Activated CD8-positive, alpha-beta T cell treated with anti-CD3 and anti-CD28 coated beads for 36 hours (primary cell): ENCODE results near the gene PRSS3. TPM values are rescaled to one million over a fixed set of nuclear protein-coding genes. Genes with fewer than 3 reads are reported as not detected.
"Not testable (repeated sequence)": the region's sequence is repeated elsewhere in the genome, so short reads cannot be mapped to it uniquely, and the experiment has no call there.

ENCODE experiments used
- ATAC-seq: fragments of 200-7000 bp; cut with Tn5 transposase; one replicate; pipeline ENCODE4 v1.10.0; 2021; ENCODE audit warnings: mild to moderate bottlenecking, moderate library complexity
- CTCF ChIA-PET: fragments of 350-600 bp; sonication (Branson Sonifier 250); formaldehyde crosslinking; loops from one replicate; lab custom pipeline; 2021; ENCODE audit warnings: antibody characterized with exemption; lab: Charles Lee
- POLR2A ChIA-PET: fragments of 350-600 bp; sonication (Branson Sonifier 250); formaldehyde crosslinking; loops from one replicate; lab custom pipeline; 2021; ENCODE audit warnings: antibody characterized with exemption; lab: Charles Lee
- DNase-seq: peaks from one replicate; pipeline ENCODE4 v3.0.0-alpha.2; 2020
- H3K27ac Mint-ChIP-seq: one replicate; pipeline ENCODE4 v1.8.0; 2021; ENCODE audit warnings: mild to moderate bottlenecking, mixed read lengths
- H3K27me3 Mint-ChIP-seq: one replicate; pipeline ENCODE4 v1.8.0; 2021; ENCODE audit warnings: mixed read lengths
- H3K36me3 Mint-ChIP-seq: one replicate; pipeline ENCODE4 v1.8.0; 2021; ENCODE audit warnings: low read depth, mixed read lengths
- H3K4me1 Mint-ChIP-seq: one replicate; pipeline ENCODE4 v1.8.0; 2021; ENCODE audit warnings: low read depth, mixed read lengths
- H3K4me3 Mint-ChIP-seq: one replicate; pipeline ENCODE4 v1.8.0; 2021; ENCODE audit warnings: mild to moderate bottlenecking, moderate library complexity, mixed read lengths
- H3K9me3 Mint-ChIP-seq: one replicate; pipeline ENCODE4 v1.8.0; 2021; ENCODE audit warnings: mixed read lengths
- intact Hi-C: fragments of 100-400 bp; cut with micrococcal nuclease; formaldehyde crosslinking; loops from one replicate; pipeline ENCODE4 v1.10.0; 2022
- total RNA-seq, 2 experiments: library from RNA; stranded (reverse); gene quantifications; one replicate each; pipeline ENCODE4 v1.2.3, GENCODE V29; 2021
- TF ChIP-seq, protein P1 (sequence below): fragments of 200-600 bp; IDR thresholded peaks from one replicate; pipeline ENCODE4 v1.8.0; 2022; ENCODE audit warnings: antibody characterized with exemption, mild to moderate bottlenecking

The PRSS3 gene
- total RNA-seq, 2 experiments from 2014 or later = not detected

DNA sequence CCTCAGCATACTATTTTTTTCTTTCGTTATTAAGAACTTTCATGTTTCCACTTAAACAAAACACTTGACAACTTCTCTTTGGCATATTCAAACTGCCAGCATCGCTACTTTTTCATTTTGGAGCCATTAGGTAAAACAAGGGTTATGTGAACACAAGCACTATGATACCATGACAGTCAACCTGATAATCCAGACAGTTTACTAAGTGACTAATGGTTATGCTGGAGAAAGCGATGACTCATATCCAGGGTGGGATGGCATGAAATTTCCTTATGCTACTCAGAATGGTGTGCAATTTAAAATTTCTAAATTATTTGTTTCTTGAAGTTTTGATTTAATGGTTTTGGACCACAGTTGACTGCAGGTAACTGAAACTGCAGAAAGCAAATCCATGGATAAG is 29.9 kb upstream of the PRSS3 start:
- no peak overlapping the region for H3K4me3 Mint-ChIP-seq
- CTCF ChIA-PET = no interaction called here
- ATAC-seq = no peak
- peaks cover 5% of the 10 kb centered on the region for H3K4me1 Mint-ChIP-seq
- TF ChIP-seq, protein P1, sequence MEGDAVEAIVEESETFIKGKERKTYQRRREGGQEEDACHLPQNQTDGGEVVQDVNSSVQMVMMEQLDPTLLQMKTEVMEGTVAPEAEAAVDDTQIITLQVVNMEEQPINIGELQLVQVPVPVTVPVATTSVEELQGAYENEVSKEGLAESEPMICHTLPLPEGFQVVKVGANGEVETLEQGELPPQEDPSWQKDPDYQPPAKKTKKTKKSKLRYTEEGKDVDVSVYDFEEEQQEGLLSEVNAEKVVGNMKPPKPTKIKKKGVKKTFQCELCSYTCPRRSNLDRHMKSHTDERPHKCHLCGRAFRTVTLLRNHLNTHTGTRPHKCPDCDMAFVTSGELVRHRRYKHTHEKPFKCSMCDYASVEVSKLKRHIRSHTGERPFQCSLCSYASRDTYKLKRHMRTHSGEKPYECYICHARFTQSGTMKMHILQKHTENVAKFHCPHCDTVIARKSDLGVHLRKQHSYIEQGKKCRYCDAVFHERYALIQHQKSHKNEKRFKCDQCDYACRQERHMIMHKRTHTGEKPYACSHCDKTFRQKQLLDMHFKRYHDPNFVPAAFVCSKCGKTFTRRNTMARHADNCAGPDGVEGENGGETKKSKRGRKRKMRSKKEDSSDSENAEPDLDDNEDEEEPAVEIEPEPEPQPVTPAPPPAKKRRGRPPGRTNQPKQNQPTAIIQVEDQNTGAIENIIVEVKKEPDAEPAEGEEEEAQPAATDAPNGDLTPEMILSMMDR = no peak
- DNase-seq = no peak
- POLR2A ChIA-PET = no interaction called here
- no peaks in the 10 kb centered on the region for H3K36me3 Mint-ChIP-seq
- no peak overlapping the region for H3K27ac Mint-ChIP-seq
- H3K9me3 Mint-ChIP-seq = no peaks in the 10 kb centered on the region
- intact Hi-C loops = no loop called here
- H3K27me3 Mint-ChIP-seq = no peaks in the 10 kb centered on the region

DNA sequence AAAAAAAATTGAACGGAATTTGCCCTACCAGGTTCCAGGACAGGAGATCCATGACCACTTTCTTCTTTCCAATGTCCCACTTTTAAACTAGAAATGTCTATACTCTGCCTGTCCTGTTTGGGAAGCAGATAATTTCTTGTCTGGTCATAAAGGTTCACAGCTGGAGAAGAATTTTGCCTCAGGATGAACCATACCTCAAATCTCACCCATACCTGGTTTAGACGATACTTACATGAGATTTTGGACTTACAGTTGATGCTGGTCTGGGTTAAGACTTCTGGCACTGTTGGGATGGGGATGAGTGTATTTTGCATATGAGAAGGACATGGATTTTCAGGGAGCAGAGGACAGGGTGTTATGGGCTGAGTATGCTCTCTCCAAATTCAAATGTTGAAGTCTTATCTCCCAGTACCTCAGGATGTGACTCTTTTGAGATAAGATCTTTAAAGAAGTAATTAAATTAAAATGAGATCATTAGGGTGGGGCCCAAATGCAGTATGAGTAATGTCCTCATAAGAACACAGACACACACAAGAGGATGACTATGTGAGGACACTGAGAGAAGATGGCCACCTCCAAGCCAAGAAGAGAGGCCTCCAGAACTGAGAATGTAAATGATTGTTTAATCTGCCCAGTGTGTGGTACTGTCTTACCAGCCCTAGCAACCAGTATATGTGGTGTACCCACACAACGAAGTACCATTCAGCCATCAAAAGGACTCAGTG is 25.0 kb upstream of the PRSS3 start:
- POLR2A ChIA-PET, CTCF ChIA-PET, H3K27me3 Mint-ChIP-seq, intact Hi-C loops, DNase-seq, H3K27ac Mint-ChIP-seq, H3K4me1 Mint-ChIP-seq, H3K36me3 Mint-ChIP-seq, H3K9me3 Mint-ChIP-seq, H3K4me3 Mint-ChIP-seq: not testable (repeated sequence)
- ATAC-seq = peak; percentile 69

DNA sequence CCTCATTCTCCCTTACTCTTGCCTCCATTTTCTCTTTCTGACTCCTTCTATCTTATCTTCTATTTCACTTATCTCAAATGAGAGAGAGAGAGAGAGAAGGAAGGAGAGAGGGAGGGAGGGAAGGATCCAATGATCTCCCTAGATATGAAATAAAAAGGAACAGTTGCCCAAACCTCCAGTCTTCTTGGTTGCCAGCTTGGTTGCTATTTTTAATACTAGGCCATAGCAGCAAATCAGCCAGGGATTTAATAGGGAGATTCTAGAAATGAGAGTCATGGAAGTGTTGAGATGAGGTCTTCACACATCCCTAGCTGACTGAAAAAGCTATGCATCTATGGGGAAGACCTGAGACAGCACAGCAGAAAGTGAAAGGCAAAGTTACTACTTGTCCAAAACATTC is 22.2 kb upstream of the PRSS3 start:
- H3K9me3 Mint-ChIP-seq, H3K36me3 Mint-ChIP-seq, H3K27ac Mint-ChIP-seq, DNase-seq, ATAC-seq, H3K4me3 Mint-ChIP-seq, H3K4me1 Mint-ChIP-seq, intact Hi-C loops, H3K27me3 Mint-ChIP-seq, POLR2A ChIA-PET: not testable (repeated sequence)
- CTCF ChIA-PET = interaction anchor here (0.9 kb wide), 1 partner anchor 51 kb away, joined by 3 read pairs; no protein-coding TSS in a partner anchor

DNA sequence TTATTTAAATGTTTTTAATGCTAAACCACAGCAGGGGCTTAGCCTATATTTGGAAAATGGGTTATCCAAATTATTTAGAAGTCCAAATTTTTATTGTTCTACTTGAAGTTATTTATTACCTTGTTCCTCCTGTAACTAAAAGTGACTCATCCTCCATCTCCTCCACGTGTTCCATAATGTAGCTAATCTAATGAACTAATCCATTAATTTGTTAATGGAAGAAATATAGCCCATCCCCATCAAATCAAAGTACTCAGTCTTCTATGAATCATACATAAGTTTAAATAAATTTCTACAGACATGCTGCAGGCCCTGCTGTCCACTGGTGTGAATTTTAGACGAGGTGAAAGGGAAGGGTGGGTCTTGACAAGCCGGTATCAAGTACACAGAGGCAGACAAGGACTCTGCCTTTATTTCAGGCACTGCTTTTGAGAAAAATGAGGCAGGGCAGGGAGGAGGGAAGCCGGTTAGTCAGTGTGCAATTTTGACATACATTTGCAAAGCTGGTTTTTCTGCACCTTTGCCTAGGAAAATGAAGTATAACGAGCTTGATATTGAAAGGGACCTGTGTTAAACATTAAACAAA is 21.2 kb upstream of the PRSS3 start:
- H3K9me3 Mint-ChIP-seq, H3K27me3 Mint-ChIP-seq, H3K36me3 Mint-ChIP-seq, H3K4me1 Mint-ChIP-seq, CTCF ChIA-PET, H3K4me3 Mint-ChIP-seq, ATAC-seq, DNase-seq, intact Hi-C loops, H3K27ac Mint-ChIP-seq, POLR2A ChIA-PET: not testable (repeated sequence)

DNA sequence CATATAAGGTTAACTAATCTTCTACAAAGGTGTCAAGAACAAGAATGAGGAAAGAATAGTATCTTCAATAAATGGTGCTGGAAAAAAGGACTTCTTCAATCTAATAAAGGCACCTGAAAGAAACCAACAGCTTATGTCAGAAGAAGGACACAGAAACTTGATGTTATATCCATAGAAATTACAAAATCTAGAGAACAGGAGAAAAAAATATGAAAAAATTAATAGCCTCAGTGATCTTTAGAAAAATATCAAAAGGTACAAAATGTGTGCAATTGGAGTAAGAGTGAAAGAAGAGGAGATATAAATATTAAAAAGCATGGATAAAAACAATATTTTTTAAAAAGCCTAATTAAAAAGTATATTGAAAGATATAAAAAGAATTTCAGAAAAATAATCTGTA is 18.8 kb upstream of the PRSS3 start:
- Mint-ChIP-seq H3K27me3 (peaks cover 3% of the 10 kb centered on the region), H3K4me3 (no peak overlapping the region), H3K27ac (no peak overlapping the region), H3K36me3 (no peaks in the 10 kb centered on the region), H3K4me1 (peaks cover 3% of the 10 kb centered on the region), H3K9me3 (no peaks in the 10 kb centered on the region)
- CTCF ChIA-PET = interaction anchor here (1.0 to 1.2 kb wide), 3 partner anchors 27 to 54 kb away, joined by 3 to 4 read pairs (median 3); no protein-coding TSS in a partner anchor
- DNase-seq (no peak), ATAC-seq (no peak)
- TF ChIP-seq, protein P1 = no peak
- intact Hi-C loops = loop anchor here (5.0 kb wide), 1 partner anchor 34 kb away; no protein-coding TSS in a partner anchor
- POLR2A ChIA-PET = no interaction called here

DNA sequence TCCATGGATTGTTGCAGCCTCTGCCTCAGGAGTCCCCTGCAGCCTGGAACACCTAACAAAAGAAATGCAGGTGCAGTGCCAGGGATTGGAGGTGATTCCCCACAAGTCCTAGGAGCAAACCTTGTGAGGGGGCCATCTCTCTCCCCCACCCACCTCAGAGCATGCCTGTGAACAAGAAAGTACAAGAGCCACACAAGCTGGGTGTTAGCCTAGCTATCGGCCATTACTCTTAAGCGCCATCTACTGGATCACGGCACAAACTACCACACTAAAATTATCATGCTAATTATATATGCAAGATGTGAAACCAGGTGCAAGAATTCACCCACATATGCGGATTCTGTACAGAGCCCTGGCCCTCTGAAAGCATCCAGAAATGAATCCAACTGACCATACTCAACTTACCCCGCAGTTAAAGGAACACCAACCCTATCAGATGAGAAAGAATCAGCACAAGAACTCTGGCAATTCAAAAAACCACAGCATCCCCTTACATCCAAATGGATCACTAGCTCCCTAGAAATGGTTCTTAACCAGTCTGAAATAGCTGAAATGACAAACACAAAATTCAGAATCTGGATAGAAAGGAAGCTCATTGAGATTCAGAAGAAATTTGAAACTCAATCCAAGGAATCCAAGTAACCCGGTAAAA is 16.5 kb upstream of the PRSS3 start:
- DNase-seq (peak; percentile 67), ATAC-seq (peak; percentile 96)
- H3K4me1 Mint-ChIP-seq = peaks cover 3% of the 10 kb centered on the region
- no peaks in the 10 kb centered on the region for H3K9me3 Mint-ChIP-seq
- TF ChIP-seq, protein P1 = peak; percentile 82
- H3K4me3 Mint-ChIP-seq = no peak overlapping the region
- H3K27me3 Mint-ChIP-seq = peaks cover 2% of the 10 kb centered on the region
- H3K36me3 Mint-ChIP-seq = no peaks in the 10 kb centered on the region
- ChIA-PET POLR2A (no interaction called here), CTCF (interaction anchor here (0.6 to 2.0 kb wide), 34 partner anchors 9 to 548 kb away, joined by 3 to 32 read pairs (median 4); no protein-coding TSS in a partner anchor)
- intact Hi-C loops = loop anchor here (5.0 kb wide), 1 partner anchor 37 kb away; no protein-coding TSS in a partner anchor
- no peak overlapping the region for H3K27ac Mint-ChIP-seq
